ENCODE data around the gene GRAMD1B. TPM values are rescaled to one million over a fixed set of nuclear protein-coding genes. Genes with fewer than 3 reads are reported as not detected.

GRAMD1B gene
- total RNA-seq, result 1 to 10 TPM in 3 of 4 donors, under 1 TPM in 1; under 0.01 to 6.5 (median 3.7) TPM

GRCh38 chr11:123429913-123430720, at the start of gene GRAMD1B:
Gene GRAMD1B (plus strand): TSS chr11:123430269. CDS start chr11:123430793, 524 bp downstream.
- TF ChIP-seq CTCF (IDR thresholded peaks at IDR 0.05) (no peak), POLR2A (IDR thresholded peaks at IDR 0.05) (no peak)
- intact Hi-C loops (cut with DNase I; ENCODE audit: low total_unique reads), result no loop called here
- H3K27me3 ChIP-seq, result no peaks in the 10 kb centered on the region
- H3K27ac ChIP-seq, result peak within 1 kb of the TSS in 1 of 2 donors; percentile 40
- H3K36me3 ChIP-seq, result no peaks in the 10 kb centered on the region
- H3K9me3 ChIP-seq, result no peaks in the 10 kb centered on the region
- peak; percentile 15 to 33 for DNase-seq
- peak within 1 kb of the TSS; percentile 18 to 54 for H3K4me3 ChIP-seq
- H3K4me1 ChIP-seq, result no peaks in the 10 kb centered on the region

- Histone ChIP-seq H3K9me3 (no peaks in the 10 kb centered on the region), H3K4me1 (no peaks in the 10 kb centered on the region), H3K4me3 (no peak overlapping the region), H3K27ac (no peak overlapping the region), H3K36me3 (no peaks in the 10 kb centered on the region), H3K27me3 (no peaks in the 10 kb centered on the region)
- no peak for TF ChIP-seq CTCF (IDR thresholded peaks at IDR 0.05)
- no peak for TF ChIP-seq POLR2A (IDR thresholded peaks at IDR 0.05)
- DNase-seq, result no peak
- intact Hi-C loops (cut with DNase I; ENCODE audit: low total_unique reads), result no loop called here
These were observed 48.9 kb upstream of the GRAMD1B start for GRCh38 chr11:123381149-123381548.

GRCh38 chr11:123381817-123382554, 48.1 kb upstream of the GRAMD1B start:
- TF ChIP-seq CTCF (IDR thresholded peaks at IDR 0.05), result no peak
- no peak for TF ChIP-seq POLR2A (IDR thresholded peaks at IDR 0.05)
- H3K27me3 ChIP-seq, result no peaks in the 10 kb centered on the region
- no peak overlapping the region for H3K4me3 ChIP-seq
- H3K4me1 ChIP-seq, result no peaks in the 10 kb centered on the region
- H3K27ac ChIP-seq, result no peak overlapping the region
- H3K9me3 ChIP-seq, result no peaks in the 10 kb centered on the region
- intact Hi-C loops (cut with DNase I; ENCODE audit: low total_unique reads), result no loop called here
- no peaks in the 10 kb centered on the region for H3K36me3 ChIP-seq
- DNase-seq, result no peak

- H3K9me3 ChIP-seq, result no peaks in the 10 kb centered on the region
- no peak overlapping the region for H3K4me3 ChIP-seq
- H3K36me3 ChIP-seq, result no peaks in the 10 kb centered on the region
- no peaks in the 10 kb centered on the region for H3K4me1 ChIP-seq
- intact Hi-C loops (cut with DNase I; ENCODE audit: low total_unique reads), result no loop called here
- DNase-seq, result no peak
- no peak overlapping the region for H3K27ac ChIP-seq
- no peaks in the 10 kb centered on the region for H3K27me3 ChIP-seq
- TF ChIP-seq POLR2A (IDR thresholded peaks at IDR 0.05) (no peak), CTCF (IDR thresholded peaks at IDR 0.05) (no peak)
These were observed 47.5 kb upstream of the GRAMD1B start for GRCh38 chr11:123382555-123383074.

GRCh38 chr11:123384116-123384515, 46.0 kb upstream of the GRAMD1B start:
- intact Hi-C loops (cut with DNase I; ENCODE audit: low total_unique reads), result no loop called here
- Histone ChIP-seq H3K4me1 (no peaks in the 10 kb centered on the region), H3K4me3 (no peak overlapping the region), H3K27me3 (no peaks in the 10 kb centered on the region), H3K9me3 (no peaks in the 10 kb centered on the region), H3K27ac (no peak overlapping the region), H3K36me3 (no peaks in the 10 kb centered on the region)
- TF ChIP-seq POLR2A (IDR thresholded peaks at IDR 0.05), result no peak
- TF ChIP-seq CTCF (IDR thresholded peaks at IDR 0.05), result no peak
- no peak for DNase-seq
